Measurements from ENCODE around the gene INSYN2A. TPM values are rescaled to one million over a fixed set of nuclear protein-coding genes. Genes with fewer than 3 reads are reported as not detected.

Gene INSYN2A
- polyA plus RNA-seq, 2 of the 4 experiments (the other 2 are of a cell fraction): 0.25 to 0.54 TPM

DNA sequence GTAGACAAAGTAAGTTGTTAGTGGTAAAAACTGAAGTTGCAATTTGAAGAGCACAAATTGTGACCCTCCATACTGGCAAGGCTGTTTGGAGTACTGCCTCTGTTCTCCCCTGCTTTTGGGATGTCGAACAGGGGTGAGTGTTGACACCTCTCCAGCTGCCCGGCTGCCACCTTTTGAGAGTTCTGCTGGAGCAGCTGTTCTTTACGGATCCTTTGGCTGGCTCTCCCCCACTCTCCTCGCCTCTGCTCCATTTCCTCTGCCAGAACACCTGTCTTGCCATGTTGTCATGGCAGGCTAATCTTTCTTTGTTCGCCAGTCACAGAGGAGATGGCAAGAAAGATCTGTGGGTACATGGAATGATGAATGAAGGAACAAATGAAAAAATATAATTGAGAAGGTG, 34.9 kb downstream of the INSYN2A start:
- DNase-seq (ENCODE audit: low read depth in 1 of 2, low spot score in 1 of 2): no peak
- no peak overlapping the region for H3K4me3 ChIP-seq
- POLR2A ChIA-PET: no interaction called here
- WGBS (ENCODE audit: missing lambda C conversion rate): 97% methylated on average over 5 of the region's 5 CpGs
- CTCF ChIA-PET: no interaction called here
- no peak for ATAC-seq
- TF ChIP-seq RAD21 (conservative IDR thresholded peaks at IDR 0.05 in 1 of 2, IDR thresholded peaks at IDR 0.05 in 1 of 2) (no peak), TFCP2L1 (CRISPR knock-in tag; IDR thresholded peaks at IDR 0.05) (no peak), ZNF302 (CRISPR knock-in tag; IDR thresholded peaks at IDR 0.05) (no peak), HOXA7 (CRISPR knock-in tag; IDR thresholded peaks at IDR 0.05) (no peak), FOXS1 (CRISPR knock-in tag; IDR thresholded peaks at IDR 0.05) (no peak), CBX2 (IDR thresholded peaks at IDR 0.05; ENCODE audit: borderline replicate concordance, low read depth) (no peak), RARB (CRISPR knock-in tag; IDR thresholded peaks at IDR 0.05) (no peak), SREBF2 (IDR thresholded peaks at IDR 0.05) (no peak), HOXB13 (CRISPR knock-in tag; IDR thresholded peaks at IDR 0.05; ENCODE audit: low read depth) (no peak), RFX5 (IDR thresholded peaks at IDR 0.05) (no peak)
- TF ChIP-seq, protein P1, sequence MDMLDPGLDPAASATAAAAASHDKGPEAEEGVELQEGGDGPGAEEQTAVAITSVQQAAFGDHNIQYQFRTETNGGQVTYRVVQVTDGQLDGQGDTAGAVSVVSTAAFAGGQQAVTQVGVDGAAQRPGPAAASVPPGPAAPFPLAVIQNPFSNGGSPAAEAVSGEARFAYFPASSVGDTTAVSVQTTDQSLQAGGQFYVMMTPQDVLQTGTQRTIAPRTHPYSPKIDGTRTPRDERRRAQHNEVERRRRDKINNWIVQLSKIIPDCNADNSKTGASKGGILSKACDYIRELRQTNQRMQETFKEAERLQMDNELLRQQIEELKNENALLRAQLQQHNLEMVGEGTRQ (IDR thresholded peaks at IDR 0.05): no peak
- TF ChIP-seq, protein P2, sequence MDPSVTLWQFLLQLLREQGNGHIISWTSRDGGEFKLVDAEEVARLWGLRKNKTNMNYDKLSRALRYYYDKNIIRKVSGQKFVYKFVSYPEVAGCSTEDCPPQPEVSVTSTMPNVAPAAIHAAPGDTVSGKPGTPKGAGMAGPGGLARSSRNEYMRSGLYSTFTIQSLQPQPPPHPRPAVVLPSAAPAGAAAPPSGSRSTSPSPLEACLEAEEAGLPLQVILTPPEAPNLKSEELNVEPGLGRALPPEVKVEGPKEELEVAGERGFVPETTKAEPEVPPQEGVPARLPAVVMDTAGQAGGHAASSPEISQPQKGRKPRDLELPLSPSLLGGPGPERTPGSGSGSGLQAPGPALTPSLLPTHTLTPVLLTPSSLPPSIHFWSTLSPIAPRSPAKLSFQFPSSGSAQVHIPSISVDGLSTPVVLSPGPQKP (IDR thresholded peaks at IDR 0.05; ENCODE audit: low read depth, low read length): no peak
- TF ChIP-seq, protein P3, sequence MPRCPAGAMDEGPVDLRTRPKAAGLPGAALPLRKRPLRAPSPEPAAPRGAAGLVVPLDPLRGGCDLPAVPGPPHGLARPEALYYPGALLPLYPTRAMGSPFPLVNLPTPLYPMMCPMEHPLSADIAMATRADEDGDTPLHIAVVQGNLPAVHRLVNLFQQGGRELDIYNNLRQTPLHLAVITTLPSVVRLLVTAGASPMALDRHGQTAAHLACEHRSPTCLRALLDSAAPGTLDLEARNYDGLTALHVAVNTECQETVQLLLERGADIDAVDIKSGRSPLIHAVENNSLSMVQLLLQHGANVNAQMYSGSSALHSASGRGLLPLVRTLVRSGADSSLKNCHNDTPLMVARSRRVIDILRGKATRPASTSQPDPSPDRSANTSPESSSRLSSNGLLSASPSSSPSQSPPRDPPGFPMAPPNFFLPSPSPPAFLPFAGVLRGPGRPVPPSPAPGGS (IDR thresholded peaks at IDR 0.05): no peak
- no peaks in the 10 kb centered on the region for H3K4me1 ChIP-seq
- H3K27ac ChIP-seq: no peak overlapping the region
- H3K9me3 ChIP-seq: no peaks in the 10 kb centered on the region
- no peak for FAIRE-seq
- no peak overlapping the region for H3K4me2 ChIP-seq

DNA sequence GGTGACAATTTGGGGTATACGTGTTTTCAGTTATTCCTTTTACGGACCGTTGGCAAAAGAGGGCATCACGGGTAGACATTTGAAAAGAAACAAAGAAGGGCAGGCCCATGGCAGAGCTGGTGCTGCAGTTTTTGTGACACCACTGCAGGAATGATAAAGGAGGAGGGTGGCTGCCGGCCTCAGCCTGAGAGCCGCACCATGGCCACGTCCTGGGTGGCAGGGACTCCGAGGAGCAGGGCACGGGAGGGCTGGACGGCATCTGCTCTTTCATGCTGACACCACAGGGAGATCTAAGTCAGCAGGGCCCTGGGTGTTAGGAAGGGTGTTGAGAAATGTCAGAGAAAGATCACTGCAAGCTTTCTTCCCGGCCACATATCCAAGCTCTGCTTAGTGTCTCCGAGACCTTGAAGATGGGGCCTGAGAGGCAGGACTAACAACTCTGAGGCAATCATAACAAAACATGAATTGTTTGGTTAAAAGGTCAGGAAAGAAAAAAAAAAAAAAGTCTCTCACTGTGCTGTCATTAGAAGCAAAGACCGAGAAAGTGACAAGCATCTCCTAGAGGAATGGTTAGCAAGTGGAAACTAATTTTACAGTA, 36.6 kb downstream of the INSYN2A start:
- ATAC-seq (no peak), DNase-seq (ENCODE audit: low read depth in 1 of 2, low spot score in 1 of 2) (no peak), FAIRE-seq (no peak)
- POLR2A ChIA-PET: no interaction called here
- H3K9me3 ChIP-seq: no peaks in the 10 kb centered on the region
- no peak overlapping the region for H3K27ac ChIP-seq
- H3K4me1 ChIP-seq: no peaks in the 10 kb centered on the region
- H3K4me2 ChIP-seq: no peak overlapping the region
- CTCF ChIA-PET: interaction anchor here (0.6 to 1.2 kb wide), 2 partner anchors 11 kb away, joined by 3 to 4 read pairs; no protein-coding TSS in a partner anchor
- H3K4me3 ChIP-seq: no peak overlapping the region
- TF ChIP-seq MYC (IDR thresholded peaks at IDR 0.05; ENCODE audit: borderline replicate concordance, low read length): no peak
- WGBS (ENCODE audit: missing lambda C conversion rate): 93% methylated on average over 13 of the region's 13 CpGs

DNA sequence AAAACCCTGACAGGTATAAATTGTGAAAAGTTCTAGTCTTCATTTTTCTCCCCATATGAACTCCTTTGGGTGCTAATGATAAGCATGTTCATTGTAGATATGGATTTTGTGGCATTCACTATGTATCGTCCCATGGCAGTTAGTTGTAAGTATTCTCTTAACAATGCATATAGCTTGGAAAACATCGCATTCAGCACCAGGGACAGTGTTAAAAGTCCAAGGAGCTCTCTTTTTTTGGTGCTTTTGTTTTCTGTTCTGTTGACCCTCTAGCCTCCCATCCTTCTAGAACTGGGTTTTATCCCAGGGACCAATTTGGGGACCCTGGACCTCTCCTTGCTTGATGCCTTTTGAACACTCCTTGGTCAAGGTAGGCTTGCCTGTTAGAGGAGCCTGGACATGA, 37.7 kb downstream of the INSYN2A start:
- ChIA-PET POLR2A (no interaction called here), CTCF (no interaction called here)
- H3K4me3 ChIP-seq: no peak overlapping the region
- DNase-seq (ENCODE audit: low read depth in 1 of 2, low spot score in 1 of 2): no peak
- TF ChIP-seq, protein P4, sequence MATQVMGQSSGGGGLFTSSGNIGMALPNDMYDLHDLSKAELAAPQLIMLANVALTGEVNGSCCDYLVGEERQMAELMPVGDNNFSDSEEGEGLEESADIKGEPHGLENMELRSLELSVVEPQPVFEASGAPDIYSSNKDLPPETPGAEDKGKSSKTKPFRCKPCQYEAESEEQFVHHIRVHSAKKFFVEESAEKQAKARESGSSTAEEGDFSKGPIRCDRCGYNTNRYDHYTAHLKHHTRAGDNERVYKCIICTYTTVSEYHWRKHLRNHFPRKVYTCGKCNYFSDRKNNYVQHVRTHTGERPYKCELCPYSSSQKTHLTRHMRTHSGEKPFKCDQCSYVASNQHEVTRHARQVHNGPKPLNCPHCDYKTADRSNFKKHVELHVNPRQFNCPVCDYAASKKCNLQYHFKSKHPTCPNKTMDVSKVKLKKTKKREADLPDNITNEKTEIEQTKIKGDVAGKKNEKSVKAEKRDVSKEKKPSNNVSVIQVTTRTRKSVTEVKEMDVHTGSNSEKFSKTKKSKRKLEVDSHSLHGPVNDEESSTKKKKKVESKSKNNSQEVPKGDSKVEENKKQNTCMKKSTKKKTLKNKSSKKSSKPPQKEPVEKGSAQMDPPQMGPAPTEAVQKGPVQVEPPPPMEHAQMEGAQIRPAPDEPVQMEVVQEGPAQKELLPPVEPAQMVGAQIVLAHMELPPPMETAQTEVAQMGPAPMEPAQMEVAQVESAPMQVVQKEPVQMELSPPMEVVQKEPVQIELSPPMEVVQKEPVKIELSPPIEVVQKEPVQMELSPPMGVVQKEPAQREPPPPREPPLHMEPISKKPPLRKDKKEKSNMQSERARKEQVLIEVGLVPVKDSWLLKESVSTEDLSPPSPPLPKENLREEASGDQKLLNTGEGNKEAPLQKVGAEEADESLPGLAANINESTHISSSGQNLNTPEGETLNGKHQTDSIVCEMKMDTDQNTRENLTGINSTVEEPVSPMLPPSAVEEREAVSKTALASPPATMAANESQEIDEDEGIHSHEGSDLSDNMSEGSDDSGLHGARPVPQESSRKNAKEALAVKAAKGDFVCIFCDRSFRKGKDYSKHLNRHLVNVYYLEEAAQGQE (IDR thresholded peaks at IDR 0.05): peak; percentile 73
- no peak for TF ChIP-seq RARB (CRISPR knock-in tag; IDR thresholded peaks at IDR 0.05)
- WGBS (ENCODE audit: missing lambda C conversion rate): 96% methylated on average over 2 of the region's 2 CpGs
- H3K9me3 ChIP-seq: no peaks in the 10 kb centered on the region
- FAIRE-seq: no peak
- no peak overlapping the region for H3K4me2 ChIP-seq
- H3K4me1 ChIP-seq: no peaks in the 10 kb centered on the region
- no peak overlapping the region for H3K27ac ChIP-seq
- no peak for ATAC-seq

All from A549 (cell line).